ENCODE data around the gene TRIM15.
"Not testable (repeated sequence)": the region's sequence is repeated elsewhere in the genome, so short reads cannot be mapped to it uniquely, and the experiment has no call there.

TRIM15 gene

DNA sequence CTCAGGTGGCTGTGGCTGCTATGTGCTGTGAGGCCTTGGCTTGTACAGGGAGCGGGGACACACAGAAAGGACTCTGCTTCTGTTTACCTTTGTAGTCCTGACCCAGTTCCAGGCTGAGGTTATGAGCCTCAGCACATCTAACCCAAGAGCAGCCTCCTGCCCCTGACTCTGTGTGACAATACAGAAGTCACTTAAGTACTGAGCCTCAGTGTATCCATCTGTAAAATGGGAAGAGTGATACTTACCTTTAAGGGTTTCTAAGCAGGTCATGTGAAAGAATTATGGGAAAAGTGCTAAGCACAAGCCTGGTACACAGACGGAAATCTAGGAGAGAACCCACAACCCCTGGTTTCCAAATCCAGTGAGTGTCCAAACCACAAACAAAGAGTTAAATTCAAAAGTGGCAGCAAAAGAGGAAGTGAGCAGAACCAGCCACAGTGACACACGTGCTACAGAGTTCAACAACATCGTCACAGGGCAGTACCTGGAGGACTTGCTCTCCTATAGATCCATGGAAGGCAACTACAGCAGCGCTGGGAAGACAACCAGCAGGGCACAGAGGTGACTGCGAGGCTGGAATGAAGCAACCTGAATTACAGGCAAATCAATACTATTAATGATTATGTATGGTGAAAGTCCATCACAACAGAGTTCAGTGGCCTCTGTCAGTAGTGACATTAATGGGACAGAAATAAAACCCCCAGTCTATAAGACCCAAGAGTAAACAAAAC lies 37.4 kb downstream of the TRIM15 start:
- no peak for DNase-seq

- no peak for DNase-seq
Observed at GRCh38 chr6:30202366-30202765, 39.0 kb downstream of the TRIM15 start.

DNA sequence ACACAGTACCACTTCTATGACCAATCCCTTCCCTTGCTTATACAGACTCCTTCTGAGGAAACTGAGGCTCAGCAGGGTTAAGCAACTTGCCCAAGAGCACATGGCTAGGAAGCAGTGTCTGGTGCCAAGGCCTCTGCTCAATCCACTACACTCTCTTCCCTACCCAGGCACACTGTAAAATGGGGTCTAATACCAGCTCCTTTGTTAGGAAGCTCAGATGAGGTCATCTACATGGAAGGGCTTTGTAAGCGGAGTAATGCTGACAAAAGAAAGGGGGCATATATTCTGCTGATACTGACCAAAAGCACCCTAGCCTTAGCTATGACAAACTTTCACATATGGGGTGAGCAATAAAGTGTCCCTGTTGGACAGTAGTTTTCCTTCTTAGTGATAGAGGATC lies 40.8 kb downstream of the TRIM15 start:
- DNase-seq = no peak

- no peak for DNase-seq
Observed at GRCh38 chr6:30206152-30206551, 42.8 kb downstream of the TRIM15 start.

DNA sequence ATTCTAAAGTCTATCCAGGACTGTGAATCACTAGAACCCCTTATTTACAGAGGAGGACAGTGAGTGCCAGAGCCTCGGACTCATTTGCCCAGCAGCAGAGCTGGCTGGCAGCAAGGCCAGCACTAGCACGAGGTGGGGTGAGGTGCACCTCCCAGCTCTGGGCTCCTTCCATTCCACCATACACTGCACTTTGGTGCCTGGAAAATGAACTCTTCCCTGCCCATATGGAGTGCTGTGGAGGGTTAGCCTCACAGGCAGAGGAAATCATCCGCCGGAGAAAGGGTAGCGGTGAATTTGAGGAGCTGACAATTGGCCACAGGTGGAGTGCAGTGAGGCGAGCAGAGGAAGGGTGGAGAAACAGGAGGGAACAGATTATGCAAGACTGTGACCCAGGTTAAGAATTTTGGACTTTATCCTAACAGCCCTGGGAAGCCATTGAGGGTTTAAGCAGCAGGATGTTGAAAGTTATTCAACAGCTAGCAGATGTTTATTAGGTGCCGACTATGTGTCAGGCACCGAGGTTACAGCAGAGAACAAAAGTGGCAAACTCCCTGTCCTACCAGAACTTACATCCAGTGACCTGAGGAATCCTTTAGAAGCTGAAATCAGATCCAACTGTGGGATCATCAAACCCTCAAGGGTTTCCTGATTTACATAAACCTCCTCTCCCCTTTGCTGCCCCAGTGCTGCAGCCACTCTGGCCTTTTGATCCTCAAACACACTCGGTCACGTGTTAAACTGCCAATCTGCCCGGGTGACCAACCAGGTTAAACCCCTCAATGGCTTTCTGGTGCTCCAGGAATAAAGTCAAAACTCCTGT lies 43.7 kb downstream of the TRIM15 start:
- DNase-seq = no peak

DNA sequence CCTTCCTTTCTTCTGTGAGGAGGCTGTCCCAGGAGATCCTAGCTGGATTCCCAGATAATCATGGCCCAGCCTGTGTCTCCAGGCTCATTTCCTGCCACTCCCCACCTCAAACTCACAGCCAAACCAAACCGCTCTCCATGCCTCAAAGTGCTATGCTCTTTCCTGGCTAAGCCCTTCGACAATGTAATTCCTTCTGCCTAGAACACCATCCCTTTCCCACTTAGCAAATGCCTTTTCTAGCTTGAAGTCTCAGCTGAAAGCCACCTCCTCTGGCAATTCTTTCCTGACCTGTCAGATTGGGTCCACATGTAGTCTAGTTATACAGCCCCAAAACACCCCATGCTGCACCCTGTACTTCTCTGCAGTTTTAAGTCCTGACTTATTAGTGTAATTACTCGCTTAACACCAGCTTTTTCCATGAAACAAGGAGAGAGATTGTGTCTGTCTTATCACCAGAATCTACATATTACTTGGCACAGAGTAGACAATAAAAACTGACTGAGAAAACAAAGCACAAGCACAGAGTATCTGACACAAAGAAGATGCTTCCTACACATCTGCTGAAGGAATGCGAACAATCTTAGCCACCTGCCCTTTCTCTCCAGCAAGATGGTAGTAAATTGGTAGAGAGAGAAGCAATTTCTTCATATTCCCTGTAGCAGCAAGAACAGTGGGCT lies 44.4 kb downstream of the TRIM15 start:
- no peak for DNase-seq

DNA sequence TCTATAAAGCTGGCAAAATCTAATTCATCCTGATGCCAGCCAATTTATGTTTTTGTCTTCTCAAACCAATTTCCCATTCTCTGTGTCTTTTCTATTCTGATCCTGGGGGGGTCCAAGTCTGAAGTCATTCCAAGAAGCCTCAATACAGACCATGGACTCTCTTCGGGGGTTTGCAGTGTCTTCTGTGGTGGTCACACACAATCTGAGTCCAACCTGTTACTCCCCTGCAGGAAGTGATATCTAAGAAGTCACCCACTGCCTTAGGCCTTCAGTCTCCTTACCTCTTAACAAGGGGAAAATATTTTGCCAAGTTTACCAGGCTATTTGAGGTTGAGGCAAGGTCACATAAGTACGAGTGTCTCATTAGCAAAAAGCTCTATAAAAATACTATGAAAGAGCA lies 48.0 kb downstream of the TRIM15 start:
- no peak for DNase-seq

DNA sequence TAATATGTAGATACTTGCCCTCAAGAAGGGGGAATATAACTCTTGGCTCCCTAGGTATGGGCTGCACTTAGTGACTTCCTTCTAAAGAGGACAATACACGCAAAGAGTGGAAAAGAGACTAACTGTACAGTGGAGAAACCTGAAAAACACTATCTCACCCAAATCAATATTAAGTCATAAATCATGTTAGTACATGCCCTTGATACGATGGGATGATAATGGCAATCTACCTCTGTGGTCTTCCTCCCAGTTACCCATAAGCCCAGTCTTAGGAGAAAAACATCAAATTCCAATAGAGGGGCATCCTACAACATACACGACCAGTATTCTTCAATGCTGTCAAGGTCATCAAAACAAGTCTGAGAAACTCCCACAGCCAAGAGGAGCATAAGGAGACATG lies 48.6 kb downstream of the TRIM15 start:
- DNase-seq = no peak

- DNase-seq = peak; percentile 97 to 98
Observed at GRCh38 chr6:30212865-30213666, 49.7 kb downstream of the TRIM15 start, which contains the start of gene TRIM26. TRIM26 (minus strand) TSS chr6:30213406; CDS start chr6:30199103, 14,303 bp downstream.

GRCh38 chr6:30213667-30213956 lies 50.3 kb downstream of the TRIM15 start:
- DNase-seq = no peak

DNA sequence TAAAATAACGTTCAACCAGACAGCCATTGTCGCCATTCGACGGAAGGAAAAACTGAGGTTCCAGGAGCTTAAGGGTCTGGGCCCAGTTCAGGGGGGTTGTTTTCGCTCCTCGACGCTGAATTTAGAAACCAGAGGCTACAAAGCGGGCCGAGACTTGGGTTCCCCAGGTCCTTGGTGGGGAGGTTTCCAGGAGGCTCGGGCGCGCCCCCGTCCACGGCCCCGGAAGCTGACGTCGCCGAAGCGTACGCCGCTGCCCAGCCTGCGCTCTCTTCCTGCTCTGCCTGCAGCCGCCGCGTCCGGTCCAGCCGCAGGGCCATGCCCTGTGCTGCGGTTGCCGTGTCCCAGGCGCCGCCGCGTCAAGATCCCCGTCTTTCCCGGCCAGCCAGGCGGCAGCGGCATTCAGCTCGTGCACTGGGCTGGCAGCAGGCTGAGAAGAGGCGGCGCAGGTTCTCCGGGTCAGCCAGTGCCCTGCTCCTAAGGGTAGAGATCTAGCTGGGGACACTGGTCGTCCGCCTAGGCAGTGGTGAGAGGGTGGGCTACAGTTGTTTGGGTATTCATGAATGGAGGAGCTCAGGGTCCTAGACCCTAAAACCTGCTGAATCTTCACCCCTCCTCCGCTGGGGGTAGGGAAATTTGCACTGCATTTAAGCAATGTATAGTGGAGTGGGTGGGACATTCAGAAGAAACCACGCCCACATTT lies 50.8 kb downstream of the TRIM15 start:
- DNase-seq = peak in 1 of 2 experiments; percentile 75

DNA sequence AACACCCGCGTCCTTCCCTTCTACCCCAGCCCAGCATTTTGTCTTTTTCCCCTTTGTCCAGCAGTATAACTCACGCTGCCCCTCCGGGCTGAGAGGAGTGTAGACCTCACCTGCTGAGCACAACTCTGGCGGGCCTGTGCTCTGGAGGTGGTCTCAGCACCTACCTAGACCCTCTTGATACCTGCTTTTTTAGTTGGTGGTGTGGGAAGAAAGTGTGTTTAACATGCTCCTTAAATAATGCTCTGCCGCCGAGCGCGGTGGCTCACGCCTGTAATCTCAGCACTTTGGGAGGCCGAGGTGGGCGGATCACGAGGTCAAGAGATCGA lies 51.3 kb downstream of the TRIM15 start:
- no peak for DNase-seq

DNA sequence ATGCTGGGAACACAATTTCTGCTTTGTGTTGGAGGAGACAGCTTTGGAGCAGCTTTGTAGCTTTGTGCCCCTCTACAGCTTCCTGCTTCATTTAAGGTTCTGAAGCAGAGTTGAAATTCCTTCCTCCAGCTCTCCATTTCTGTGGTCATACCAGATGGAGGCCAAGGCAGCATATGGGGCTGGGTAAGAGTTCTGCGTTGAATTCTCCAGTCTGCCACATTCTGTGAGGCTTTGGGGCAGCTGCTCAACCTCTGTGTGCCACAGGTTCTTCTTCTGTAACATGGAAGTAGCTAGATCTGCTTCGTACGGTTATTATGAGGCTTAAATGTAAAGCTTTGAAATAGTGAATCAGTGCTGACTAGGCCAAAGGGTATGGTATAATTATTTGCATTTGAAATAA lies 52.8 kb downstream of the TRIM15 start:
- no peak for DNase-seq

DNA sequence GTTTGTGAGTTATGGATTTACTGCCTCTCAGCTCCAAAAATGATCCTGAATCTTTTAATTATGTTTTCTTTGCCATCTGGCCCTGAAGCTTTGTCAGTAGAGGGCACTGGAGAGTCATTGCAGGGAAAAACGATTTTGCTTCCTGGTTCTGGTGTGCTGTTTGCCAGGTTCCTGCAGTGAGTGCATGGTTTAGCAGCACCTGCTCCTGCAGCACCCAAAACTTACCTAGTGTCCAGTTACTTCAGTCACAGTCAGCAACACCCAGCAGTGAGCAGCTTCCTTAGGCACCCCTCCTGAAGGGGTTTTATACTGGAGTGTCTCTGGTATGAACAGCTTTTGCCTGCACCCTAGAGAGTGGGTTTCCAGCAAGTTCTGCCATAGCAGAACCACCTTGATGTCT lies 55.9 kb downstream of the TRIM15 start:
- peak; percentile 63 for DNase-seq

GRCh38 chr6:30221395-30221794 lies 58.0 kb downstream of the TRIM15 start:
- not testable (repeated sequence) for DNase-seq

DNA sequence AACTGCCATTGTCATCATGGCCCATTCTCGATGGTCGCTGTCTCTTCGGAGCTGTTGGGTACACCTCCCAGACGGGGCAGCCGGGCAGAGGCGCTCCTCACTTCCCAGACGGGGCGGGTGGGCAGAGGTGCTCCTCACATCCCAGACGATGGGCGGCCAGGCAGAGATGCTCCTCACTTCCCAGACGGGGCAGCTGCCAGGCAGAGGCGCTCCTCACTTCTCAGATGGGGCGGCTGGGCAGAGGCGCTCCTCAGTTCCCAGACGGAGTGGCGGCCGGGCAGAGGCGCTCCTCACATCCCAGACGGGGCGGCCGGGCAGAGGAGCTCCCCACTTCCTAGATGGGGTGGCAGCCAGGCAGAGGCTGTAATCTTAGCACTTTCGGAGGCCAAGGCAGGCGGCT lies 58.6 kb downstream of the TRIM15 start:
- DNase-seq = not testable (repeated sequence)
